DLD1 (cell line): Measurements from ENCODE around the gene SLC41A3.
"Not testable (repeated sequence)": the region's sequence is repeated elsewhere in the genome, so short reads cannot be mapped to it uniquely, and the experiment has no call there.

ENCODE experiments used
- in situ Hi-C: cut with HindIII; loops from 2 replicates; pipeline ENCODE4 v1.10.0; 2017; ENCODE audit warnings: low sequenced_read_pairs

SLC41A3 gene

DNA sequence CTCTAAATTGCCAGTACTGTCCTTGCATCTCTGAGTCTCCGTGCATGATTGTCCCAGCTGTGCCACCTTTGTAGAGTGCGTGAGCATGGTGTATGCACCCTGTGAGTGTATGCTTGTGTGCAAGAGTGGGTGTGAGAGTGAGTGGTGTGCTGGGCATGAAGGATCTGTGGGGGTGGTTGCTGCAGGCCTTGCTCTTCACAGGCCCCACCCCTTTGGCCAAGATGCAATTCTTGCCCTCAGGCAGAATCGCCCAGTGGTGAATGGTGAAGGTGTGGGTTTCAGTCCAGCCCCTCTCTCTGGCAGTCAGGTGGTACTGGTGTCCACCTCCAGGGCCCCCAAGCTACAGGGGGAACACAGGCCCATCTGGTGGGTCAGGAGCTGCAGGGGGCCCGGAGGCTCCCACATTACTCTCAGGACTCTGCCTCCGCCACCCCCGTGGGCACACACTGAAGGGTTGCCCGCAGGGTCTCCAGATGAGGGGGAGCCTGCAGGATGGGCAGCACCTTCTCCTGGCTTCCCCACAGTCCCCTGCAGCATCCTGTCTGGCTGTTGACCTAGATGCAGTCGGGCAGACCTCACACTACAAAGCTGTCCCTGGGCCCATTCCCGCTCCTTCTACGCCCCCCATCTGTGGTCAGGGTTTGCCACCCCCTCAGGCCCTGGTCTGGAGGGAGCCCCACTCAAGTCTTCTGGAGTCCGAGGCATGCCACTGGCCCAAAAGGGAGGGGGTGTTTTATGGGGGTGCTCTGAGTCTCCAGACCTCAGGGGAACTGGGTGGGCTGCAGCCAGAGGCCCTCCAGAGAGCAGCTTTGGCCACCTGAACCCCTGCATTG, 123.3 kb downstream of the SLC41A3 start:
- in situ Hi-C loops = no loop called here

DNA sequence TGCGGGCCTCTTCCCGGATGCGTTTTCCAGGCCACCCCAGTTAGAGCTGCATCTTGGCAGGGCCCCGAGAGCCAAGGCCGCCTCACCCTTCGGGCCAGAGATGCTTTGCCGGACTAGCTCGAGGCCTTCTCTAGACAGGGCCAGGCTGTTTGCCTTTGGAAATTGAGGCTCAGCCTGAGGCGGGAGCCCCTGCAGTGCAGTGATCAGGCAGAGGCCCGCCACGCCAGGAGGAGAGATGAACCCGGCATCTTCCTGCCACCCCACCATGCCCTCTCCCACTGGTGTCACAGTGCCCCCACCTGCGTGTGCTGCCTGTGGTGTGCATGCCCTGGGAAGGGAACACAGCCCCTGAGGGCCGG, 123.9 kb downstream of the SLC41A3 start:
- in situ Hi-C loops = no loop called here

DNA sequence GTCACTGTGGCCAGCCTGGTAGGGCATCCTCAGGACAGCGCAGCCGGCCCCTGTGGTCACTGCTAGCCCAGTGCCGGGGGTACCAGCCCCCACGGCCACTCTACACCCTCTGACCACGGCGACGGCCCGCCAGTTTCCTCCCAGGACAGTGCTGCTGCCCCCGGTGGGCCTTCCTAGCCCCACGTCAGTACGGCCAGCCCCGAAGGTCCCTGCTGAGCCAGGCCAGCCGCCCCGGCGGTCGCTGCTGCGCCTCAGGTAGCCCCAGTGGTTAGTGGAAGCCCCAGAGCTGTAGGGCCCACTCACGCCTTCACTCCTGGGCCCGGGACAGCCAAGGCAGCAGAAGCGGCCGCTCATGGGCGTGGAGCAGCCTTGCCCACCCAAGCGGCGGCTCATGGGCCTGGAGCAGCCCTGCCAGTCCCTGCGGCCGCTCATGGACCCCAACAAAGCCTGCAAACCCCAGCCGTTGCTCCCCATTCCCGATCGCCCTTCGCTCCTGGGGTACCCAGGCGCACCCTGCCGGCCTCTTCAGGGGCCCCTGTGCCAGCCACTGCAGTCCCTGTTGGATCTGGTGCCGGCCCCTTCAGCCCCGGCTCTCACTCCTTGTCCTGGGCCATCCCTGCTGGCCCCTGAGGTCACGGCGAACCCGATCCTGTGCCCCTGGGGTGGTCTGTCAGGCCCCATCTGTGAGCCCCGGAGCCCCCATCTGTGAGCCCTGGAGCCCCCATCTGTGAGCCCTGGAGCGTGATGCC, 124.4 kb downstream of the SLC41A3 start:
- in situ Hi-C loops = no loop called here

DNA sequence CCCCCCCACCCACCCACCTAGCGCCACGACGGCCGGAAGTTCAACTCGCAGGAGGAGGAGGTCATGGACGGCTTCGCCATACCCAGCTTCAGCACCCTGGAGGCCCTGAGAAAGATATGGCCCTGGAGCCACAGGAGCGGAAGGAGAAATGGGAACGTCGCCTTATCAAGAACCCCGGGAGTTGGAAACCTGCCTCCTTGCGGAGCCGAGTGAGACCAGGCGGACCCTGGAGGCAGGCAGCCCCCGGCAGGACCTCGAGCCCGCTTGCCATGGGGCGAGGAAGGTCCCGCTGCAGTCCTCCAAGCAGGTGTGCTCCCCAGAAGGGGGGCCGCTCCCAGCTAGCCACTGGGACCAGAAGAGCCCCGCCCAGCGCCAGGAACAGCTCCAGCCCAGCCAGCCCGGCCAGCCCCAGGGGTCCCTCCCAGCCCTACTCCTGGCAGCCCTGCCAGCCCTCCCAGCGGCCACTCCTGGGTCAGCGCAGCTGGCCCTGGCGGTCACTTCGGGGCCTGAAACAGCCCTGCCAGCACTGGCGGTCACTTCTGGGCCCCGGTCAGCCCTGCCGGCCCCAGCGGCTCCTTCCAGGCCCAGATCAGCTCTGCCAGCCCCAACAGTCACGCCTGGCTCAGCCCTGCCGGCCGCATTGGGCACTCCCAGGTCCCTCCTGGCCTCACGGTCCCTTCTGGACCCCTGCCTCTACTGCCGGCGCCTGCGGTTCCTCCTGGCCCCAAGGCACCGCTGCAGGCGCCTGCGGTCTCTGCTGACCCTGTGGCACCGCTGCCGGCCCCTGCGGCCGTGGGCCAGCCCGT, 125.2 kb downstream of the SLC41A3 start:
- in situ Hi-C loops = no loop called here

DNA sequence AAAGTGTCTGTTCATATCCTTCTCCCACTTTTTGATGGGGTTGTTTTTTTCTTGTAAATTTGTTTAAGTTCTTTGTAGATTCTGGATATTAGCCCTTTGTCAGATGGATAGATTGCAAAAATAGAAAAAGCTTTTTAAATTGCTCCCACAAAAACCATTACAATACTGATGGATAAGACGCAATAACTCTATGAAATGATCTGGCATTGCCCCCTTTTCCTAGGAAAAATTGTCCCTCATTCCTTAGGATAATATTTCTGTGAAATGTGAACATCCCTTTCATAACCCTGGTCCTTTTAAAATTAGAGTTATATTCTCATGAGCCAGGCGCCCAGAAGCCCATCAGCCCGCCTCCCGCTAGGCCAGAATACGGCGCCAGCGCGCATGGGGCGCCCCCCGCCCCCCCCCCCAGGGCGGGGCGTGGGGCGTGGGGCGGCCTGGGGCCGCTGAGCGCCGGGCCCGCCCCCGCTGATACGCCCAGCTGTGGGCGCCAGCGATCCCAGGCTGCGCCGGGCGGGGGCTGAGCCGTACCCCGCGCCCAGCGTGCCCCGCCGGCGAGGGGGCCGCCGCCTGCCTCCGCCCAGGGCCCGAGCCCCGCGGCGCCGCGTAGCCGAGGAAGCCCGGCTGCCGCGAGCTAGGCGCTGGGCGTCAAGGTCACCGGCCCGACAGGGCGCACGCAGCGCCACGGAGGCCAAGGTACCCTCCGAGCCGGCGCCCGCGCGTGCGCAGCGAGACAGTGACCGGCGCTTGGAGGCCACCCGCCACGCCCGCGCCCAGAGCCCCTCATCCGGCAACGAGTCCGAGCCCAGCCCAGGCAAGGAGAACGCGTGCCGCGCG, 126.0 kb downstream of the SLC41A3 start:
- in situ Hi-C loops = no loop called here

DNA sequence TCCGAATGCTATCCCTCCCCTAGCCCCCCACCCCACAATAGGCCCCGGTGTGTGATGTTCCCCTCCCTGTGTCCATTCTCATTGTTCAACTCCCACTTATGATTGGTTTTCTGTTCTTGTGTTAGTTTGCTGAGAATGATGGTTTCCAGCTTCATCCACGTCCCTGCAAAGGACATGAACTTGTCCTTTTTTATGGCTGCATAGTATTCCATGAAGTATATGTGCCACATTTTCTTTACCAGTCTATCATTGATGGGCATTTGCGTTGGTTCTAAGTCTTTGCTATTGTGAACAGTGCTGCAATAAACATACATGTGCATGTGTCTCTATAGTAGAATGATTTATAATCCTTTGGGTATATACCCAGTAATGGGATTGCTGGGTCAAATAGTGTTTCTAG, 126.9 kb downstream of the SLC41A3 start:
- in situ Hi-C loops = not testable (repeated sequence)
